HG03378 (cell line): Measurements from ENCODE around the gene ADAM23.

Source experiments
- ATAC-seq: cut with Tn5 transposase; IDR thresholded peaks from one replicate; pipeline ENCODE4 v1.9.1; 2021; ENCODE audit warnings: mild to moderate bottlenecking, moderate library complexity; ENCODE audit not compliant: unreplicated experiment

The ADAM23 gene

DNA sequence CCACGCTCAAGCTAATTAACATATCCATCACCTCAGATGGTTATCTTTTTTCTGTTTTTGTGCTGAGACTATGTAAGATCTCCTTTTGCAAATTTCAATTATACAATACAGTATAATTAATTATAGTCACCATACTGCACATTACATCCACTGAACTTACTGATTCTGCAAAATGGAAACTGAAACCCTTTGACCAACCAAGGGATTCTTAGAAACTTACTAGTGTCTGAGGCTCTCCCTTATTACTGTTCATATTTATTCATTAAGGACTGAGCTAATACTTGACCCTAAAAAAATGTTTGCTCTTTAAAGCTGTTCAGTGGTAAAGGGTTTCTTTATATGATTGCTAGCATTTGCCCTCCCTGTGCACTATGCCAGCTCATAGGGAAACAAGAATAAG lies 50.7 kb downstream of the ADAM23 start:
- ATAC-seq = no peak

DNA sequence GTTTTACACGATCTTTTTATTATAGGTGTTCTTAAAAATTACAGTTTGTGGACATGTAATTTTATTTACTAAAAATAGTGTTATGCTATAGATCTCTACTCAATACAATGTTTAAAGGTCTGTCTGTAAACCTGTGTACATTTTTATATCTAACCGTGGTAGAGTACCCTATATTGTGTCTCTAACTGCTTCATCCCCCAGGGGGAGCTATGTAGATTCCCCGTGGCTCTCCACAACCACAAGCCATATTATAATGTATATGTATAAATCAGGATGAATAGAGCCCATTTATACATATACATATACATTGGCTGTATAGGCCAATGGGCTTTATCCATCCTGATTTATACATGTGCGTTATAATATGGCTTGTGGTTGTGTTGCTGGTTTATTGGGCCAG lies 59.4 kb downstream of the ADAM23 start:
- no peak for ATAC-seq

DNA sequence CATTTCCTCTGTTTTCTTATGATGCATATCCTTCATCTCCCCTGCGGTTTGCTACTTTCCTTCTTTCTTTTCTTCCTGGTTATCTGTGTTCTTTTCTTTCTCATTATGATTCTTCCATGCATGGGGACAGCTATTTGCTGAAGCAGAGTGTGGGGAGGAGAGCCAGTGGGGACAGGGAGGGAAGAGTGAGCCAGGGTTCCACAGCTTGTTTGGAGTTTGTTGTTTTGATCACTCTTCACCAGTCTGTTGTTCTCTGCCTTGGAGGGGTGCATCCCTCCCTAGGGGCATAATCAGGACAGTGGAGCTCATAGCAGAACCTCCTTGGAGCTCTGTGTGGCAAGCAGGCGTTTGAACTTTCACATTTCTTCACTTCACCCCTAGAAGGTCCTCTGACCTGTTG lies 68.0 kb downstream of the ADAM23 start:
- no peak for ATAC-seq

DNA sequence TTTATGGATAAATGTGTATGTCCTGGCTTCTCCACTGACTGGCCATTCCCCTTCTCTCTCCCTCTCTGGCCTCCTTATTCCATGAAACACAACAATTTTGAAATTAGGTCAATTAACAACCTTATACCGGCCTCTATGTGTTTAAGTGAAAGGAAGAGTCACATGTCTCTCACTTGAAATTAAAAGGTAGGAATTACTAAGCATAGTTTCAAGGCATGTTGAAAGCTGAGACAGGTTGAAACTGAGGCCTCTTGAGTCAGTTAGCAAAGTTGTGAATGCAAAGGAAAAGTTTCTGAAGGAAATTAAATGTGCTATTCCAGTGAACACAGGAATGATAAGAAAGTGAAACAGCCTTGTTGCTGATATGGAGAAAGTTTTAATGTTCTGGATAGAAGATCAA lies 69.7 kb downstream of the ADAM23 start:
- ATAC-seq = no peak

DNA sequence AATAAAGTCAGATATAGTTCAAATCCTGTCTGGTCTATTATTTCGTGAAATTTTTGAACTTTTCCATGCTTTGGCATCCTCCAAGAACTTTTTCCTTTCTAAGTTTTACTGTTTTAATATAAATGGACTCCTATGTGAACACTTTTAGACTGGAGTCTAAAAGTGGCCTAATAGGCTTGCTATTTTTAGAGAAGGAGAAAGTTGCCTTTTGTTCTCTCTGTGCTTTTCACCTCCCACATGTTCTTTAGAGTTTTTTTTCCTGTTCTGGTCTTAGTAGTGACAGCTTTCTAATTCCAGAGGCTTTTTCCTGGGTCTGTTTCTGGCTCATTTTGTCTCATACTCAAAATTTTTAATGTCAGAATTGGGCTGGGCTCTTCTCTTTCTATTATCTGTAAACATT lies 72.2 kb downstream of the ADAM23 start:
- no peak for ATAC-seq

DNA sequence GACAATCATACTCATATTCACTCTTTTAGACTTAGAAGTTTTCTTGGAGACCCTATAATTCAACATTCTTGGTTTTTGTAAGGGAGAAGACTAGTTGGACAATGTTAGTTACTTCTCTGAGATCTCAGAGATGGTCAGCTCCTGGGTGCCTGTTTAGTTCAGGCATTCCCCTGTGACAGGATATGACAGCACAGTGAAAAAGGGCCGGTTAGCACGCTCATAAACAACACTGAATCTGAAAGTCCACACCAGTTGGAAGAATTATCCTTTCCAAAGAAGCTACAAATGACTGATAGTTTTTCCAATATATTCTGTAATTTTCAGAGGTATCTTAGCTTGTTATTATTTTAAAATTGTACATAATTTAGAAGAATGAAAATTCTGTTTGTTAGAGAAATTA lies 75.7 kb downstream of the ADAM23 start:
- no peak for ATAC-seq

DNA sequence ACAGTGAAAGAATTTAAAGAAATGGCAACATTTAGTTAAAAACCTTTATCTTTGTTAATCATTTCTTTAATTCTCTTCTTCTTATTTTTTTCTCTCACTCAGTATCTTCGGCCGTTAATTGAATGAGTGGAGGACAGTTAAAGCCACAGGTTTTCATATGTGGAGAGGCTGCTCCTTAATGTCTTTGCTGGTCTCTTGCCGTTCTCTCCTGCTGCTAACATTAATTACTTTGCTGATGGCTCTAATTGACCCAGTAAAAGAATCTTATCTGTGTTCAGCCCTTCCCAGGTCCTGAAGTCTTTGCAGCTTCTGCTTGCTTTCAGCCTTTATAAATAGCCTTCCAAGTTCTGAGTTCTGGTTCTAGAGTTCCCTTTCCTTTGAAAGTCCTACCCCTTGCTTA lies 77.1 kb downstream of the ADAM23 start:
- no peak for ATAC-seq

DNA sequence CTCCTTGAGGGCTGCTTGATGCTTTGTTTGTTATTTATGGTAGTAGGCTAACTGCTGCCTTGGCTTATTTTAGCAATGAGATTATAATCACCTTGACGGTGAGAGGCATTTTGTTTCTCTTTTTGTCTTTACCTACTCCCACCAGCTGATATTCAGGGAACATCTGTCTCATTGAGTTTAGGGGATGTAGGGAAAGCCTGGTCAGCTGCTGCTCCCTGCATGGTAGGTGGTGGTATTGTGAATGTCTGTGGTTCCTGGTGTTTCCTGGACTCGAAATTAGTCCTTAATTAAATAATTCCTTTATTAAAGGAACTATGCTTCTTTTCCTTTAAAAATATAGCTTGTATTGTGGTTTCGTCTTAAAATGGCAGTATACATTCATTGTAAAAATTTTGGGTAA lies 77.8 kb downstream of the ADAM23 start:
- no peak for ATAC-seq

DNA sequence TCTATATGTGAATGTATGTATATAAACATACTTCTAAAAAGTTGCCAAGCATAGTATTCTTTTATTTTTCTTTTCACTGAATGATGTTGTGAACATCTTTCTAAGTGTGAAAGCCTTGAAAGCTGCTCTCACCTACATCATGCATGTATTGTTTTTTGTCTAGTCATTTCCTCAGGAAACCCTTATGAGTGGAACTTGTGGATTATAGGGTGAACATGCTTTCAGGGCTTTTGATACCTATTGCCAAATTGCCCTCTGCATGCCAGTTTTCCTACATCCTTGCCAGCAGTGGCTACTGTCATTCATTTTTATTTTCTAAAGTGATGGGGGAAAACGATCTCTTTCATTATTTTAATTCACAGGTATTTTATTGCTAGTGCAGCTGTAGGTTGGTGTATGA lies 78.3 kb downstream of the ADAM23 start:
- no peak for ATAC-seq

DNA sequence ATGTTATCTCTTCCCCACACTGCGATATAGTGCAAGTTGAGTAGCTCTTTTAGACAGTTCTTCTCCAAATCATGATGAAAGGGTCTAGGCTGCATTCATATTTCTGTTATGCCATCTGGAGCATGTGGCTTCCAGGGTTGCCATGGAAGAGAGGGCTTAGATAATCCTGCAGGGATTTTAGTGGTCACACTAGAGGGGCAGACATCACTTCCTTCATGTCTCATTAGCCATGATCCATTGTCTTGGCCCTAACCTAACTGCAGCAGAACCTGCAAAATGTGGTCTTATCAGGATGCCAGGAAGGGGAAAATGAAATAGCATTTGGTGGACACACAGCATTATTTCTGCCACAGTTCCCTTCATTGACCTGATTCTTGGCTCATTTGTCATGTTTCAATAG lies 83.1 kb downstream of the ADAM23 start:
- no peak for ATAC-seq

DNA sequence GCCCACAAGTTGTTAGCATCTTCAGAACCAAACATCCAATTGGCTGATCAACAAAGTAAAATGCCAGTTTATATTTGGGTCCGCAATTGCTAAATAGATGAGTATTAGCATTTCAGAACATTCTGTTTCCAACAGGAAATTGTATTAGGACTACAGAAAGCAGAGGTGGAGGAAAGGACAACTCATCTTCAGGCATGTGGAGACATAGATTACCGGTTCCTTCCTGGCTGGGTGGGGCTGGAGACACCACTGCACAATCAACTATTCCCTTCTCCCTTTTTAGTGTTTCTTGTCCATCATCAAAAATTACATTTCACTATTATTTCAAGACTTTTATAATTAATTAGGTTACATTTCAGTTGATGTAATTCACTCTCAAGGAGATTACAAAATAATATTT lies 83.8 kb downstream of the ADAM23 start:
- ATAC-seq = no peak

DNA sequence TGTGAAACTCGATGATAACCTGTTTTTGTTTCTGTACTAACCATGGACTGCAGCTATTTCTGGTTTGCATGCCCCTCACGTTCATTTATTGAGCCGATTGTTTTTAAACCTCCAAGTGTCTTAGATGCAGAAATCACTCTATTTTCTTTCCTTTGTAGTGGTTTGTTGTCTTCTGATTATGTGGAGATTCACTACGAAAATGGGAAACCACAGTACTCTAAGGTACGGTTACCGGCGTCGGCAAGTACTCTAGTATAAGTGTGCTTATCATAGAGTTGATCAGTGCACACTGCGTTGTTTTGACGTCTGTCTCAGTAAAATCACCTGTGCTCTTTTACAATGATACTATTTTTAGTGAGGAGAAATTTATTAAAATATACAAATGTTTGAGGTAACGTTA lies 87.4 kb downstream of the ADAM23 start:
- ATAC-seq = no peak

DNA sequence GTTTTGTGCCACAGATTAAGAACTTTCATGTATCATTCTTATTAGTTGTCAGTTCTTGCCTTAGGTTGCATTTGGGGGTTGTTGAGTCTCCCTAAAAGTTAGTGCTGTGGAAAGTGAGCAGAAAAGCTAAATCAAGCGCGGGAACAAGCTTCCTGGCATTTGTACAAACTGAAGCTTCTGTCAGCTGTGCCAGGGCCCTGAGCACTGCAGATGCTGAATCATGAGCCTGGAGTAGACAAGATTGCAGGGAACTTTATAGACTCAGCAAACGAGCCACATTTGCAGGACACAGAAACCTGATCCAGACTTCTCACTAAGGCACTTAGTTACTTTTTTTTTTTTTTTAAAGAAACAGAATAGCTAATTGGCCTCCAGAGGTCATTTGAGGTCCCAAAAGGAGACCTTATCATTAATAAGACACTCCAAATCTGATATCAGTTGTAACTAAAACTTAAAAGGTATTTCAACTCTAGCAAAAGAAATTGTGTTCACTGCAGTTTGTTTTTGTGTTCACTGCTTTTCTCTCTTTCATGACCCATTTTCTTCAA lies 88.7 kb downstream of the ADAM23 start:
- ATAC-seq = no peak

DNA sequence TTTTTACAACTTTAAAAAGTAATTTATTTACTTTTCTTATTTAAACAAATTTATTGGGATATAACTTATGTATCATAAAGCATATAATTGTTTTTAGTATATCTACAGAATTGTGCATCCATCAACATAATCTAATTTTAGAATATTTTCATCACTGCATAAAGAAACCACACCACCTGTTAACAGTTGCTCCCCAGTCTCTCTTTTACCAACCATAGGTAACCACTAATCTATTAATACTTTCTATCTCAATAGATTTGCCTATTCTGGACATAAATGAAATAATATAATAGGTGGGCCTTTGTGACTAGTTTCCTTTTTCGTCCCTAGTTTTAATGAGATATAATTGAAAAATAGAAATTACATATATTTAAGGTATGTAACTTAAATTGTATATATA lies 90.6 kb downstream of the ADAM23 start:
- ATAC-seq = no peak

DNA sequence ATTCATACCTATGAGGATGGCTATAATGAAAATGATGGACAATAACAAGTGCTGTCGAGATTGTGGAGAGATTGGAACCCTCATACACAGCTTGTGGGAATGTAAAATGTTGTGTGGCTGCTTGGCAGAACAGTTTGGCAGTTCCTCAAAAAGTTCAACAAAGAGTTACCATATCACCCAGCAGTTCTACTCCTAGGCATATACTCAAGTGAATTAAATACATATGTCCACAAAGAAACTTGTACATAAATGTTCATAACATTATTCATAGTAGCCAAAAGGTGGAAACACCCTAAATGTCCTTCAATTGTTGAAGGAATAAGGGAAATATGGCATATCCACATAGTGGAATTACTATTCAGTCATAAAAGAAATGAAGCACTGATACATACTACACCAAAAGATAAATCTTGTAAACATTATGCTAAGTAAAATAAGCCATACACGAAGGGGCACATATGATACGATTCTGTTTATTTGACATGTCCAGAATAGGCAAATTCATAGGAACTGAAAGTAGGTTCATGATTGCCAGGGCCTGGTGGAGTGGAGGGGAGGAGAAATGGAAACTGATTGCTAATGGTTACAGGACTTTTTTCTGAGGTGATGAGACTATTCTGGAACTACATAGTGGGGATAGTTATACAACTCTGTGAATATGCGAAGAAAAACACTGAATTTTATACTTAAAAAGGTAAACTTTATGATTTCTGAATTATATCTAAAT lies 92.1 kb downstream of the ADAM23 start:
- ATAC-seq = no peak

DNA sequence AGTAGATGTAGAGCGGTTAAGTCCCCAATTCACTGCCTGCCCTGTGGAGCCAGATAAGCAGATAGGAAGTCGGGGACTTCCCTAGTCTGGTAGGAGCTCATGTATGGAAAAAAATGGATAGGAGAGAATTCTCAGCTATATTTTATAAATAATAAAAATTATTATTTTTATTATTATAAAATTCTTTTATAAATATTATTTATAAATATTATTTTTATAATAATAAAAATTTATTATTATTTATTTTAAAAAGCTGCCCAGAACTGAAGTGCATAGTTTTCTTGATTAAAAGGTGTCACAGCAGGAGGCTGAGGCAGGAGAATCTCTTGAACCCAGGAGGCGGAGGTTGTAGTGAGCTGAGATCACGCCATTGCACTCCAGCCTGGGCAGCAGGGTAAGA lies 97.4 kb downstream of the ADAM23 start:
- no peak for ATAC-seq

DNA sequence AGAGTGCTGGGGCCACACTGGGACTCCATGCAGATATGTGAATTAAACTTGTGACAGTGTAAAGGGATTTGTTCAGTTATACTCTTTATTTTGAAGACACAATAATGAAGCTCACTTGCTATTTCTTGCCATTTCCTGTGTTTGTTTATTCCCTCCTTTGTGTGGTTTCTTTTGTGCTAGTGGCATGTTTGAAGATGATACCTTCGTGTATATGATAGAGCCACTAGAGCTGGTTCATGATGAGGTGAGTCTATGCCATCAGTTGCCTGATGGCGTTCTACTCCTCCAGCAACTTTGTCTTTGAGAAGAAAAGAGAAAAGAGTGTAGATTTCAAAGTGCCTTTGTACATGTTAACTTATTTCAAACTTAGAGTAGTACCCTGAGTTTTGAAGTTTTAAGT lies 99.7 kb downstream of the ADAM23 start:
- no peak for ATAC-seq

DNA sequence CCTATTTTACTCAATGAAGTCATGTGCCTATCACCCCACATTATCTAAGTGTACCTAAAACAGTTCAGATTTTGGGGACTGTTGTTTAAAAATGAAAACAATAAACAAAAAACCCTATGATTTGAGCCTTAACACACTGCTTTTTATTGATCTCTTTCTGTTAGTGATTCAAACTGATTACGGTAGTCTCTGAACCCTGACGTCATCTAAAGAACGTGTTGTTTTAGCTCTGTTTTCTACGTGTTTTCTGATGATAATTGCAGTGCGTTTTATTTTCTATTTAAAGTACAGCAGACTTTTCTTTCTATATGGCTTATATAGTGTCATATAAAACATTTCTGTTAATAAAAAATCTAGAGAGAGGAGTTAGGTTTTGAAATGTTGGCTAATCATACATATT lies 105.1 kb downstream of the ADAM23 start:
- no peak for ATAC-seq

DNA sequence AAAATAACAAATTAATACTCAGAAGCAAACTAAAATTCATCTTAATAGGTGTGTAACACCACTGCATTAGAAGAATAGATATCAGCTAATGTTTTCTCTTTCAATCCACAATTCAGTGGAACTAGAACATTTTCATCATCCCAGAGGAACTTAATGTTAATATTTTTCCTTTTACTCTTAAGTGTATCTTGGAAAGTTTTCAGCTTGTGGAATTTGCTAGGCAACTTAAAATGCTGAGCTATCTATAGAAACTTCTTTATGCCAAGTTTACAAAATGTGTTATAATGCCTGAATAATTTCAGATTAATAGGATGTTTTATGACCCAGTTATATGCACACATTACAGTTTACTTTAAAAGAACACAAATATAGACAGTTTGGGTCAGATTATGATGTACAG lies 112.4 kb downstream of the ADAM23 start:
- no peak for ATAC-seq

DNA sequence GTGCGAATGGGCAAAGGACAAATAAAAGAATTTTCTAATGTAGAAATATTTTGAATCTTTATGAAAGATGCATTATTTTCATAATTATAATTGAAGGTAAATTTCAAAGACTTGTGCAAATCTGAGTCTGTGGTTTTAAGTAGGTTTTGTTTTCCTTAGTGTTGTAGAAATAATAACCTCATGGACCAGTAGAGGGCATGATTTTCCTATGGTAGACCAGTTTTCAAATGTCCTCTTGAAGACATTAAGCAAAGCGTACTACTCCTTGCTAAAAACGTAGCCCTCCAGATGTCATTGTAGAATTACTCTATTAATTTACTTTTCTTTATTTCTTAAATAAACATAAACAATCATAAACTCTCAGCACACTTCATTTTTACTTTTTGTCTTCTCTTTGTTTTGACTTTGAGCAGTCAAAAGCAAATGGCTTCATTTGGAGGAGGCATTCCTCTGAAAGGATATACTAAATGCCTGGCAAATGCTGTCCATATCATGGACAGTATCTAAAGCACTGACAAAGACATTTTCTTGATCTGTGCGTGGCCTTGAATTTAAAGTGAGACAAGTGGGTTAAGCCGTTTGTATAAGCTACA lies 113.1 kb downstream of the ADAM23 start:
- no peak for ATAC-seq

DNA sequence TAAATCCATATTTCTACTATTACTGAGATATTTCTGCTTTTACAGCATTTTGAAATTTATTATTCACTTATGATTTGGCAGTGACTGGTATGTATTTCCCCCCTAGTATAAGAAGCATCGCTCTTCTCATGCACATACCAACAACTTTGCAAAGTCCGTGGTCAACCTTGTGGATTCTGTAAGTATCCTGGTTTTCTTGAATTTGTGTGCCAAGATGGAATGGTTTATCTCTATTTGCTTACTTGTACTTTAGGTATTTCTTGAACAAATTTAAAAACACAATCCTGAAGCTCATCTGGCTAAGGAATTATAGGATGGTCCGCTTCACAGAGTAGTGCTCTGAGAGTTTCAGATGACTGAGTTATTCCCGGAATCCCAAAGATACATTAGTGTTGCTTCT lies 114.0 kb downstream of the ADAM23 start:
- no peak for ATAC-seq

DNA sequence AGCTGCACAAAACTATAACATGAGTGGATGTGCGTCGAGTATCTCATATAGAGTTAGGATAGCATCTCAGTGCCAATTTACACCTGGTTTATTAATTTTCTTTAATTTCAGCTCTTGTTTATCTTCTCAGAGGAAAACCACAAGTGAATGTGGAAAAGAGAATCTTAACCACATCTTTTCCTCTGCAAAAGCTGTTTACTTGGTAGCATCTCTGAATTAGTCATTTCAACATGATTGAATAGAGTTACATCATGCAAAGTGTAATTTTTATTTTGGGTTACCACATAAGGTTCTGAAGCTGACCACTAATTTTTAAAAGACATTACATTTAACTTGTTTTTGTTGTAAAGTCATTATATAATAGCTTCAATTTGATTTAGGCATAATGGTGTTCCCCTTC lies 115.2 kb downstream of the ADAM23 start:
- ATAC-seq = no peak

DNA sequence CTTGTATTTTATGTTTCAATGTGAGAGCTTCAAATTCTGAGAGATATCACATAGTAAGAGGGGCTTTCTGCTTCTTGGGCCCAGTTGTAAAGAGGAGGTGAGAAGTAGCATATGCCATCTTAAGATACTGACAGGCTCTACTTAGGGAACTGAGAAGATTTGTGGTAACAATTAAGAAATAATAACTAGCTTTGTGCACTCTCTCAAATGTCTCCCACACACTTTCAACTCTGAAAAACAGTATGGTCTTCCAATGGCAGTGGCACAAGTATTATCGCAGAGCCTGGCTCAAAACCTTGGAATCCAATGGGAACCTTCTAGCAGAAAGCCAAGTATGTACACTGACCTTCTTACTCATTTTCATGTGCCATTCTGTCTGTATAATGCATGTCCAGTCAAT lies 118.6 kb downstream of the ADAM23 start:
- ATAC-seq = no peak
